T-helper 9 cell (primary cell): ENCODE measurements around the gene RAB3B.
"Not testable (repeated sequence)": the region's sequence is repeated elsewhere in the genome, so short reads cannot be mapped to it uniquely, and the experiment has no call there.

Source experiments
- DNase-seq: peaks from one replicate; pipeline ENCODE4 v3.0.0-alpha.2; 2020

RAB3B gene

GRCh38 chr1:51988254-51988653 lies 2.2 kb downstream of the RAB3B start:
- no peak for DNase-seq

GRCh38 chr1:51986718-51987117 lies 3.8 kb downstream of the RAB3B start:
- DNase-seq: no peak

GRCh38 chr1:51982161-51982560 lies 8.3 kb downstream of the RAB3B start:
- DNase-seq: no peak

GRCh38 chr1:51981555-51981954 lies 8.9 kb downstream of the RAB3B start:
- DNase-seq: no peak

GRCh38 chr1:51978099-51978498 lies 12.4 kb downstream of the RAB3B start:
- DNase-seq: no peak

GRCh38 chr1:51976846-51977602 lies 13.5 kb downstream of the RAB3B start:
- DNase-seq: no peak

GRCh38 chr1:51973587-51974474 lies 16.7 kb downstream of the RAB3B start:
- DNase-seq: no peak

GRCh38 chr1:51969038-51969705 lies 21.3 kb downstream of the RAB3B start:
- no peak for DNase-seq

- no peak for DNase-seq
Observed at GRCh38 chr1:51968632-51969031, 21.9 kb downstream of the RAB3B start.

- DNase-seq: not testable (repeated sequence)
Observed at GRCh38 chr1:51967213-51967791, 23.2 kb downstream of the RAB3B start.

- no peak for DNase-seq
Observed at GRCh38 chr1:51966559-51966958, 23.9 kb downstream of the RAB3B start.

- DNase-seq: no peak
Observed at GRCh38 chr1:51964309-51964696, 26.2 kb downstream of the RAB3B start.

GRCh38 chr1:51963592-51964308 lies 26.8 kb downstream of the RAB3B start:
- DNase-seq: no peak

- DNase-seq: no peak
Observed at GRCh38 chr1:51962486-51963356, 27.8 kb downstream of the RAB3B start.

- no peak for DNase-seq
Observed at GRCh38 chr1:51961954-51962353, 28.5 kb downstream of the RAB3B start.

- no peak for DNase-seq
Observed at GRCh38 chr1:51961231-51961630, 29.3 kb downstream of the RAB3B start.

- no peak for DNase-seq
Observed at GRCh38 chr1:51960262-51960661, 30.2 kb downstream of the RAB3B start.

- no peak for DNase-seq
Observed at GRCh38 chr1:51958824-51959223, 31.7 kb downstream of the RAB3B start.

GRCh38 chr1:51957618-51958017 lies 32.9 kb downstream of the RAB3B start:
- DNase-seq: no peak

- no peak for DNase-seq
Observed at GRCh38 chr1:51956528-51957509, 33.7 kb downstream of the RAB3B start.
